ENCODE data around the gene DNAJA4. TPM values are rescaled to one million over a fixed set of nuclear protein-coding genes. Genes with fewer than 3 reads are reported as not detected.

The DNAJA4 gene
- total and polyA plus RNA-seq, 2 of the 13 experiments (the other 11 are each of a cell fraction or from before 2014, with no cell fraction given): not detected

DNA sequence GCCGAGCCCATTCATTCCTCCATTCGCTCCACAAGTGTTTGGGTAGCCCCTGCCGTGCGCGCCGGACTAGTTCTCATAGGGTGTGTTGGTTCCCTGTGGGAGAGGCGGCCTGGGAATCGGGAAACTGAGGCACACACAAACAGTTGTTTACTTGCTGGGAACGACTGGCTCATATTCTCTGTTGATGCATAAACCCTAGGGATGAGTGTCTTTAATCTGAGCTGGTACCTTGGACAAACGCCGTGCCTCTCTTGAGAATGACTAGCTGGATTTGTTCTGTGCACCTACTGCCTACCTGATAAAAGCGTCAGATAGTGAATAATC lies 737 bp downstream of the DNAJA4 start (continued):
- TF ChIP-seq, protein P1, sequence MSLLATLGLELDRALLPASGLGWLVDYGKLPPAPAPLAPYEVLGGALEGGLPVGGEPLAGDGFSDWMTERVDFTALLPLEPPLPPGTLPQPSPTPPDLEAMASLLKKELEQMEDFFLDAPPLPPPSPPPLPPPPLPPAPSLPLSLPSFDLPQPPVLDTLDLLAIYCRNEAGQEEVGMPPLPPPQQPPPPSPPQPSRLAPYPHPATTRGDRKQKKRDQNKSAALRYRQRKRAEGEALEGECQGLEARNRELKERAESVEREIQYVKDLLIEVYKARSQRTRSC (CRISPR knock-in tag; IDR thresholded peaks at IDR 0.05; ENCODE audit: low read depth): no peak
- TF ChIP-seq GZF1 (CRISPR knock-in tag; IDR thresholded peaks at IDR 0.05) (no peak), ZNF430 (CRISPR knock-in tag; IDR thresholded peaks at IDR 0.05) (no peak), ZNF101 (CRISPR knock-in tag; IDR thresholded peaks at IDR 0.05; ENCODE audit: borderline replicate concordance, low read depth) (no peak), KDM6A (CRISPR knock-in tag; IDR thresholded peaks at IDR 0.05; ENCODE audit: low read depth) (no peak), ZNF136 (CRISPR knock-in tag; IDR thresholded peaks at IDR 0.05; ENCODE audit: low read depth) (no peak)

DNA sequence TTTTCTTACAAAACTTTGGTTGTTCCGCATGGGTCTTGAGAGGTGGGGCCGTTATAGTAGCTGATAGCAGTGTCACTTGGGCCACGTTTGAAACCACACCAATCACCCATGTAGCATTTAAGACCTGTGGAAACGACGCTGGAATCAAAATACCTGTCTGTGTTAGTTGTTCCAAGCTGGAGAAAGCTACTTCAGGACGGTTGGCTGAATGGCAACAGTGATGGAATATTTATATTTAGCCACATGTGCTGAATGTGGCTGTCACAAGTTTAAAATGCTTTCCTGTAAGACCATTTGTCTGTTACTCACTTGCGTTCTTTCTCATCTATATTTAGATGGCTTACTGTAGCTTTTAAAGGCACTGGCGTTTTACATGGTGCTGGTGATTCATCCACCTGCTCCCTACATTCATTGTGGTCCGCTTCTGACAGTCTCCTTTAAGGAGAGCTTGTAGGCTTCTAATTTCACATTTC lies 1.4 kb downstream of the DNAJA4 start:
- H3K9ac ChIP-seq (ENCODE audit: insufficient read depth, low read depth, low read length): no peak overlapping the region
- 53% methylated on average over 9 of the region's 9 CpGs for WGBS (ENCODE audit: low lambda C conversion rate)
- ChIA-PET CTCF (ENCODE audit: low intra/inter-chr PET ratio, low total read pairs) (no interaction called here), POLR2A (no interaction called here)
- FAIRE-seq (no peak), DNase-seq (ENCODE audit: low spot score) (no peak), ATAC-seq (no peak)
- H3K4me1 ChIP-seq (ENCODE audit: insufficient read depth, low read length): no peaks in the 10 kb centered on the region
- H2AFZ ChIP-seq (ENCODE audit: low read length): no peak overlapping the region
- BruUV-seq (replicated peaks): no TSS peak
- intact Hi-C loops (cut with micrococcal nuclease; ENCODE audit: unreplicated experiment): no loop called here
- H3K36me3 ChIP-seq (replicated peaks in 1 of 2; ENCODE audit: control insufficient read depth in 1 of 2, insufficient read depth in 2 of 2, low read length in 2 of 2): no peaks in the 10 kb centered on the region
- no peaks in the 10 kb centered on the region for H4K20me1 ChIP-seq (ENCODE audit: insufficient read depth, low read length)
- H3K4me2 ChIP-seq (ENCODE audit: low read depth, low read length): no peak overlapping the region
- H3K27ac ChIP-seq (ENCODE audit: extremely low read length, insufficient read depth, low read length): no peak overlapping the region
- no peak for TF ChIP-seq ZNF761 (CRISPR knock-in tag; conservative IDR thresholded peaks at IDR 0.05)
- TF ChIP-seq ZNF747 (CRISPR knock-in tag; IDR thresholded peaks at IDR 0.05; ENCODE audit: borderline replicate concordance): no peak
- TF ChIP-seq ZNF589 (CRISPR knock-in tag; conservative IDR thresholded peaks at IDR 0.05): no peak
- TF ChIP-seq, protein P2, sequence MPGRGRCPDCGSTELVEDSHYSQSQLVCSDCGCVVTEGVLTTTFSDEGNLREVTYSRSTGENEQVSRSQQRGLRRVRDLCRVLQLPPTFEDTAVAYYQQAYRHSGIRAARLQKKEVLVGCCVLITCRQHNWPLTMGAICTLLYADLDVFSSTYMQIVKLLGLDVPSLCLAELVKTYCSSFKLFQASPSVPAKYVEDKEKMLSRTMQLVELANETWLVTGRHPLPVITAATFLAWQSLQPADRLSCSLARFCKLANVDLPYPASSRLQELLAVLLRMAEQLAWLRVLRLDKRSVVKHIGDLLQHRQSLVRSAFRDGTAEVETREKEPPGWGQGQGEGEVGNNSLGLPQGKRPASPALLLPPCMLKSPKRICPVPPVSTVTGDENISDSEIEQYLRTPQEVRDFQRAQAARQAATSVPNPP (CRISPR knock-in tag; IDR thresholded peaks at IDR 0.05): no peak
- no peak for TF ChIP-seq GATA4 (IDR thresholded peaks at IDR 0.05; ENCODE audit: borderline replicate concordance, low read depth)
- no peak for TF ChIP-seq PHF8 (CRISPR knock-in tag; IDR thresholded peaks at IDR 0.05)
- TF ChIP-seq GPN1 (CRISPR knock-in tag; IDR thresholded peaks at IDR 0.05; ENCODE audit: borderline replicate concordance): no peak
- TF ChIP-seq ATF1 (CRISPR knock-in tag; IDR thresholded peaks at IDR 0.05): no peak
- no peak for TF ChIP-seq ZFYVE20 (CRISPR knock-in tag; IDR thresholded peaks at IDR 0.05; ENCODE audit: borderline replicate concordance, low read depth)
- TF ChIP-seq FOXP1 (IDR thresholded peaks at IDR 0.05): no peak
- no peak for TF ChIP-seq FOXP1 (CRISPR knock-in tag; IDR thresholded peaks at IDR 0.05)
- TF ChIP-seq, protein P3, sequence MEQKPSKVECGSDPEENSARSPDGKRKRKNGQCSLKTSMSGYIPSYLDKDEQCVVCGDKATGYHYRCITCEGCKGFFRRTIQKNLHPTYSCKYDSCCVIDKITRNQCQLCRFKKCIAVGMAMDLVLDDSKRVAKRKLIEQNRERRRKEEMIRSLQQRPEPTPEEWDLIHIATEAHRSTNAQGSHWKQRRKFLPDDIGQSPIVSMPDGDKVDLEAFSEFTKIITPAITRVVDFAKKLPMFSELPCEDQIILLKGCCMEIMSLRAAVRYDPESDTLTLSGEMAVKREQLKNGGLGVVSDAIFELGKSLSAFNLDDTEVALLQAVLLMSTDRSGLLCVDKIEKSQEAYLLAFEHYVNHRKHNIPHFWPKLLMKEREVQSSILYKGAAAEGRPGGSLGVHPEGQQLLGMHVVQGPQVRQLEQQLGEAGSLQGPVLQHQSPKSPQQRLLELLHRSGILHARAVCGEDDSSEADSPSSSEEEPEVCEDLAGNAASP (CRISPR knock-in tag; IDR thresholded peaks at IDR 0.05; ENCODE audit: borderline replicate concordance): no peak
- no peak for TF ChIP-seq HDAC6 (IDR thresholded peaks at IDR 0.05; ENCODE audit: low read depth, low read length)
- TF ChIP-seq ZNF383 (CRISPR knock-in tag; IDR thresholded peaks at IDR 0.05; ENCODE audit: borderline replicate concordance): no peak
- TF ChIP-seq PRMT3 (CRISPR knock-in tag; IDR thresholded peaks at IDR 0.05; ENCODE audit: borderline replicate concordance, low read depth): no peak
- no peak for TF ChIP-seq PHF20 (CRISPR knock-in tag; IDR thresholded peaks at IDR 0.05)
- in situ Hi-C loops (cut with HindIII; ENCODE audit: extremely low pct_ligation_motif_present, low pct_unique_long_range_greater_than_20kb): no loop called here
- H3K79me2 ChIP-seq (ENCODE audit: insufficient read depth, low read length): no peaks in the 10 kb centered on the region
- no peak overlapping the region for H3K4me3 ChIP-seq (replicated peaks in 1 of 3; ENCODE audit: insufficient read depth in 1 of 3, low read depth in 2 of 3, low read length in 3 of 3)
- H3K27me3 ChIP-seq (ENCODE audit: control insufficient read depth in 1 of 2, insufficient read depth in 2 of 2, low read length in 2 of 2): peaks cover 0 to 16% of the 10 kb centered on the region in 2 experiments; a peak in 2 of 5 replicates
- H3K9me3 ChIP-seq (ENCODE audit: low read length): no peaks in the 10 kb centered on the region

Measured in HepG2 (cell line).